ENCODE measurements around the gene RDX. TPM values are rescaled to one million over a fixed set of nuclear protein-coding genes. Genes with fewer than 3 reads are reported as not detected.

Gene RDX
- total and polyA plus RNA-seq, 2 of the 4 experiments (the other 2 are of a cell fraction), result 61.1 to 72.4 TPM

GRCh38 chr11:110186456-110186855 lies 110.0 kb downstream of the RDX start:
- in situ Hi-C loops (cut with MboI; ENCODE audit: low sequenced_read_pairs) (loop anchor here (25.0 kb wide), 1 partner anchor 224 kb away; no protein-coding TSS in a partner anchor), intact Hi-C loops (cut with micrococcal nuclease) (no loop called here), dilution Hi-C loops (cut with HindIII; ENCODE audit: low sequenced_read_pairs, unreplicated experiment) (no loop called here)
- H3K36me3 ChIP-seq (ENCODE audit: control insufficient read depth, insufficient read depth, low read length), result no peaks in the 10 kb centered on the region
- no peak overlapping the region for H2AK5ac ChIP-seq (ENCODE audit: low read depth, low read length)
- H4K20me1 ChIP-seq (ENCODE audit: insufficient read depth, low read length), result no peaks in the 10 kb centered on the region
- no peak overlapping the region for H4K91ac ChIP-seq (ENCODE audit: insufficient read depth, low read depth, low read length)
- BruUV-seq (replicated peaks), result no TSS peak
- H3K9me1 ChIP-seq (ENCODE audit: insufficient read depth, low read length), result peaks cover 4% of the 10 kb centered on the region; the same call in 1 of the 2 replicates
- no peak overlapping the region for H3K23ac ChIP-seq (ENCODE audit: low read depth, low read length)
- H2AK9ac ChIP-seq (replicated peaks; ENCODE audit: low read depth, low read length, poor library complexity), result no peak overlapping the region
- no peak overlapping the region for H3K4me2 ChIP-seq (ENCODE audit: low read depth, low read length)
- DNase-seq, result no peak
- no peaks in the 10 kb centered on the region for H3K9me3 ChIP-seq (ENCODE audit: control insufficient read depth, insufficient read depth, low read length)
- H3K18ac ChIP-seq (ENCODE audit: low read depth, low read length), result no peak overlapping the region
- H2BK120ac ChIP-seq (ENCODE audit: low read depth, low read length), result no peak overlapping the region
- H3K27ac ChIP-seq (ENCODE audit: insufficient read depth, low read length), result no peak overlapping the region
- H3K9ac ChIP-seq (ENCODE audit: low read depth, low read length), result no peak overlapping the region
- H3K4me1 ChIP-seq (ENCODE audit: control insufficient read depth, insufficient read depth, low read length), result peaks cover 5% of the 10 kb centered on the region
- no peak overlapping the region for H4K5ac ChIP-seq (ENCODE audit: low read depth, low read length)
- TF ChIP-seq CHD1 (IDR thresholded peaks at IDR 0.05; ENCODE audit: low read depth, low read length) (no peak), CTCF (conservative IDR thresholded peaks at IDR 0.05; ENCODE audit: low read depth, low read length) (no peak), NFE2L2 (IDR thresholded peaks at IDR 0.05; ENCODE audit: low read depth, low read length) (no peak), RFX5 (IDR thresholded peaks at IDR 0.05; ENCODE audit: low read depth, low read length) (no peak), MAFK (IDR thresholded peaks at IDR 0.05; ENCODE audit: low read depth, low read length) (no peak), CEBPB (IDR thresholded peaks at IDR 0.05; ENCODE audit: low read depth, low read length) (no peak), SMC3 (IDR thresholded peaks at IDR 0.05; ENCODE audit: low read depth, low read length) (no peak), ELK1 (IDR thresholded peaks at IDR 0.05; ENCODE audit: borderline replicate concordance, low read depth, low read length) (no peak), MXI1 (IDR thresholded peaks at IDR 0.05; ENCODE audit: borderline replicate concordance, low read depth, low read length) (no peak), BHLHE40 (IDR thresholded peaks at IDR 0.05; ENCODE audit: low read depth, low read length) (no peak), RCOR1 (IDR thresholded peaks at IDR 0.05; ENCODE audit: insufficient replicate concordance, low read length) (no peak), FOS (IDR thresholded peaks at IDR 0.05; ENCODE audit: low read depth, low read length) (no peak), POLR2A (IDR thresholded peaks at IDR 0.05; ENCODE audit: low read depth, low read length) (no peak), USF2 (IDR thresholded peaks at IDR 0.05; ENCODE audit: low read depth, low read length) (no peak), RAD21 (IDR thresholded peaks at IDR 0.05; ENCODE audit: low read length) (no peak)
- 100% methylated on average over 5 of the region's 5 CpGs; no CpG with 5 or more reads in 1 of the 2 experiments for WGBS, 2 experiments (ENCODE audit: extremely low coverage in 2 of 2, insufficient read length in 1 of 2)
- no peak overlapping the region for H2BK15ac ChIP-seq (ENCODE audit: low read depth, low read length)
- ATAC-seq (ENCODE audit: low read depth), result no peak
- H2AFZ ChIP-seq (replicated peaks; ENCODE audit: low read length, poor library complexity), result peak overlapping the region; percentile 9
- no peak overlapping the region for H2BK5ac ChIP-seq (ENCODE audit: low read depth, low read length, poor library complexity, severe bottlenecking)
- no peak overlapping the region for H3K56ac ChIP-seq (ENCODE audit: extremely low read depth, insufficient read depth, low read length)
- H3K27me3 ChIP-seq (ENCODE audit: control insufficient read depth, insufficient read depth, low read length), result no peaks in the 10 kb centered on the region
- POLR2A ChIA-PET (ENCODE audit: unreplicated experiment), result no interaction called here
- H3K14ac ChIP-seq (replicated peaks; ENCODE audit: low read depth, low read length), result no peak overlapping the region
- CTCF ChIA-PET, result no interaction called here
- no peak overlapping the region for H2BK20ac ChIP-seq (ENCODE audit: low read depth, low read length)
- H4K8ac ChIP-seq (ENCODE audit: low read depth in 2 of 2, low read length in 2 of 2), result no peak overlapping the region
- H3K4ac ChIP-seq (ENCODE audit: low read depth, low read length), result no peak overlapping the region
- no peaks in the 10 kb centered on the region for H3K79me1 ChIP-seq (ENCODE audit: low read depth in 1 of 2, low read length in 2 of 2)
- H3K4me3 ChIP-seq (ENCODE audit: insufficient read depth, low read depth, low read length), result no peak overlapping the region
